ENCODE measurements around the gene FIGN.

FIGN gene

DNA sequence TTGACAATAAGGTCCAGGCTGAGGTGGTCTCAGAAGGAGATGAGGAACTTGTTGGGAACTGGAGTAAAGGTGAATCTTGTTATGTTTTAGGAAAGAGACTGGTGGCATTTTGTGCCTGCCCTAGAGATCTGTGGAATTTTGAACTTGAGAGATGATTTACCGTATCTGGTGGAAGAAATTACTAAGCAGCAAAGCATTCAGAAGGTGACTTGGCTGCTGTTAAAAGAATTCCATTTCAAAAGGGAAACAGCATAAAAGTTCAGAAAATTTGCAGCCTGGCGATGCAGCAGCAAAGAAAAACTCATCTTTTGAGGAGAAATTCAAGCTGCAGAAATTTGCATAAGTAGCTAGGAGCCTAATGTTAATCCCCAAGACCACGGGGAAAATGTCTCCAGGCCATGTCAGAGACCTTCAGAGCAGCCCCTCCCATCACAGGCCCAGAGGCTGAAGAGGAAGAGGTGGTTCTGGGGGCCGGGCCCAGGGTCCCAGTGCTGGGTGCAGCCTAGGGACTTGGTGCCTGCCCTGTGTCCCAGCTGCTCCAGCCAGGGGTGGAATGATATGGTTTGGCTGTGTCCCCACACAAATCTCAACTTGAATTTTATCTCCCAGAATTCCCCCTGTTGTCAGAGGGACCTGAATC, 73.5 kb downstream of the FIGN start:
- DNase-seq (ENCODE audit: low read depth) = no peak

- DNase-seq (ENCODE audit: low read depth) = no peak
Observed at GRCh38 chr2:163659224-163659623, 76.6 kb downstream of the FIGN start.

GRCh38 chr2:163658556-163658955, 77.3 kb downstream of the FIGN start:
- no peak for DNase-seq (ENCODE audit: low read depth)

GRCh38 chr2:163657281-163657656, 78.5 kb downstream of the FIGN start:
- DNase-seq (ENCODE audit: low read depth) = no peak

- no peak for DNase-seq (ENCODE audit: low read depth)
Observed at GRCh38 chr2:163656622-163657280, 79.1 kb downstream of the FIGN start.

DNA sequence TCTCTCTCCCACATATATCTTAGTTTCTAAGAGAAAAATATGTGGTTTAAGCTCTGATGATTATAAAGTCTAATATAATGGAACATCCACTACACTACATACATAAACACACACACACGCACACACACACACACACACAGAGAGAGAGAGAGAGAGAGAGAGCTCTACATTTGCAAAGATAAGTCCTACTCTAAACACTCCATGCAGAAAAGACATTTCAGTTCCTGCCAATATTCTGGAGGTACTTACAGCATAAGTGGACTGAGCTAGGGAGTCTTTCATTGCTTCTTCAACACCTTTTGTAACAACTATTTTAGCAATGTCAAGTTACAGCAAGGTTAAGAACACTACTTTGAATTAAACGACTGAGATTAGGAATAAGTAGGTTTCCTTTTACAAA, 80.1 kb downstream of the FIGN start:
- no peak for DNase-seq (ENCODE audit: low read depth)

GRCh38 chr2:163652751-163653150, 83.1 kb downstream of the FIGN start:
- DNase-seq (ENCODE audit: low read depth) = no peak

GRCh38 chr2:163649080-163649479, 86.7 kb downstream of the FIGN start:
- DNase-seq (ENCODE audit: low read depth) = no peak

DNA sequence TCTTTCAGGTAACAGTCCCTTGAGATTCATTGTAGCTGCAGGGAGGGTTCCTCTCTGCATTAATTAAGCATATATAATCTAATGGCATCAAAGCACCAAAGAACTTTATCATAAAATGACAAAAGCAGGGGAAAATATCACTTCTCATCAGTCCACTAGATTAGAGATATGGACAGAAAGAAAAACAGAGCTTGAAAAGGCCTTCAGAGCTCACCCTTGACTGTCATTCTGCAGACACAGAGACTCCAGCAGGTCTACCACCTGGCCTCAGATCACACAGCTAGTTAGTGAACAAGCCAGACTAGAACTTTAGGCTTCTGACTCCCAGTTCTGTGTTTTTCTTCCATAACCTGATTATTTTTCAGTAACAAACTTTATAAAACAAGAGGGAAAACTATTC, 88.5 kb downstream of the FIGN start:
- DNase-seq (ENCODE audit: low read depth) = no peak

DNA sequence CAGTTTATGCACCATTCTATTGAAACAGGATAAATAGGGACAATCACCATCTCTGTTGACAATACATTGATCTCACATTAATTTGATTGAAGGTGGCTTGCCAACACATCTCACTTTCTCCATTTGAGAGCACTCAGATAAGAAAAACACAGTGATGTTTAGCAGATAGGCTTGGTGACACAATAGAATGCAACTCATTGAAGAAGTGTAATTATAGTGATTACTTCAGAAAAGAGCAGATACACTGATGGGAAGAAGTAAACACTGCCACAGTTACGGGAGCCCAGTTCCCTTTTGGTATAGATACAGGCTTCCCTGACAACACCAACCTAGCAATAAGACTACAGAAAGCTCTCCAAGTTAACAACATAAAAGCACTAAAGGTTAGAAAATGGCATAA, 89.1 kb downstream of the FIGN start:
- no peak for DNase-seq (ENCODE audit: low read depth)

DNA sequence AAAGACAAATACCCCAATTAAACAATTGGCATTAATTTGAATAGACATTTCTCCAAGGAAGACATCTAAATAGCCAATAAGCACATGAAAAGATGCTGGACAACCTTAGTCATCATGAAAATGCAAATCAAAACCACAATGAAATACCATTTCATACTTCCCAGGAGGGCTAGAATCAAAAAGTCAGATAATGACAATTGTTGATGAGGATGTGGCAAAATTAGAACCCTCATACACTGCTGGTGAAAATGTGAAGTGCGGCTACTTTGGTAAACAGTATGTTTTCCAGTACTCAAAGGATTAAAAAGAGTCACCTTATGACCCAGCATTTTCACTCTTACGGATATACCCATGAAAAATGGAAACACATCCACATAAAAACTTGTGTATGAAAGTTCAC, 91.6 kb downstream of the FIGN start:
- DNase-seq (ENCODE audit: low read depth) = no peak

- no peak for DNase-seq (ENCODE audit: low read depth)
Observed at GRCh38 chr2:163641986-163642385, 93.8 kb downstream of the FIGN start.

DNA sequence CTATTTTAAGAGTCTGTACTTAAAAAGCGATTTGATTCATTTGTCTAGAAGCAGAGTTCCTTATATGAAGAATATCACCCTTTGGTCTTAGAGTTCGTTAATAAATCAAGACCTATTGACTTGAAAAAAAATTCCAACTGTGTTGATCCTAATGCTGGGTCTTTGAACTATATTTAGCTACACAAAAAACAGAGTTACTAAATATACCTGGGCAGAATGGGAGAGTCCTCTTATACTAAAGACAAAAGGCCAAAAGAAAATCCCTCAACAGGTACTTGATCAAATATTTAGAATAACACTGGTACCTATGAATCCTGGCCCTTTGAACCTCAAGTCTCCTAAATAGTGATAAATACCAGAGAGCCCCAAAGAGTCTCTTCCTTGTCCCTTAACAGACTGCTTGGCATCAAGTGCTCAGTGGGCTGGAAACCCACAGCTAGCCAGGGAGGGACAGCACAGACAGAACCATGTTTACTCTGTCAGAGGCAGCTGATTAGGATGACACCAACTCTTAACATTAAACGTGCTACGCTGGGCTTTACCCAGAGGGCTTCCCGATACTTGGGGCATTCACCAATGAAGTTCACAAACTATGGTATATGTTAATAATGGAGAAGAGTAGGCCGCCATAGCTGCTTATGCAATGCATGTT, 95.1 kb downstream of the FIGN start:
- DNase-seq (ENCODE audit: low read depth) = no peak

- DNase-seq (ENCODE audit: low read depth) = no peak
Observed at GRCh38 chr2:163637871-163638270, 97.9 kb downstream of the FIGN start.

DNA sequence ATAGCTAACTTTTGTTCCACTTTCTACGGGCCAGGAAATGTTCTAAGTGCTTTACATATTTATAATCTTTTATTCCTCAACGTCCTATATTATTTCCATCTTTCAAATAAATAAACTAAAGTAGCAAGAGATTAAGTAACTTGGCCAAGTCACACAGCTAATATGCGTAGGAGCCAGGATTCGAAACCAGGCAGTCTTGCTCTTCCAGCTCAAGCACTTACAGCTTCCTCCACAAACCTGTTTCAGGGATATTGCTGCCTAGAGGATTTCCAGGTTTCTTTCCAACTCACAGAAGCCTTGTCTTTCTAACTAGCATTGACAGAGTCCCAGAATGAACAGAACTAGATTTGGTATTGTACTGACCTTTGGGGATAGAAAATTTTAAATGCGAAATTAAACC, 102.5 kb downstream of the FIGN start:
- DNase-seq (ENCODE audit: low read depth) = no peak

DNA sequence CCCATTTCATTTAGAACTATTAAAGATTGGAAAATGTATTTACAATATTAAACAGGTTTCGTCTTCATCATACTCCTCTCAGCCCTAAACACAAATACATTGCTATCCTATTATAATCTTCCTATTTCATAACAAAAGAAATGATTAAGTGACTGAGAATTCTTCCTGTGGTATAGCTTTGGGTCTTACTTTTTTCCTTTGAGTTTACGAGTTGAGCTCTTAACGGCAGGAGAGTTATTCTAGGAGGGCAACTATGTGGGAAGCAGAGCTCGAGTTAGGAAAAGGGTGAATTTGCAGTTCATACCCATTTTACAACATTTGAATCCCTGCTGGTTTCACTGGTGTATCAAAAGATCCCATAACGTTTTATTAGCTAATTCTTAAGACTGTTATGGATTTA, 105.0 kb downstream of the FIGN start:
- DNase-seq (ENCODE audit: low read depth) = no peak

DNA sequence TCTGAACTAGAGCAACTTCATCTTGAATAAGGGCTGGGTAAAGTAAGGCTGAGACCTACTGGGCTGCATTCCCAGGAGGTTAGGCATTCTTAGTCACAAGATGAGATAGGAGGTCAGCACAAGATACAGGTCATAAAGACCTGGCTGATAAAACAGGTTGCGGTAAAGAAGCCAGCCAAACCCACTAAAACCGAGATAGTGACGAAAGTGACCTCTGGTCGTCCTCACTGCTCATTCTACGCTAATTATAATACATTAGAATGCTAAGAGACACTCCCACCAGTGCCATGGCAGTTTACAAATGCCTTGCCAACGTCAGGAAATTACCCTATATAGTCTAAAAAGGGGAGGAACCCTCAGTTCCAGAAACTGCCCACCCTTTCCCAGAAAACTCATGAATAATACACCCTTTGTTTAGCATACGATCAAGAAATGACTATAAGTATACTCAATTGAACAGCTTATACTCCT, 109.1 kb downstream of the FIGN start:
- no peak for DNase-seq (ENCODE audit: low read depth)

DNA sequence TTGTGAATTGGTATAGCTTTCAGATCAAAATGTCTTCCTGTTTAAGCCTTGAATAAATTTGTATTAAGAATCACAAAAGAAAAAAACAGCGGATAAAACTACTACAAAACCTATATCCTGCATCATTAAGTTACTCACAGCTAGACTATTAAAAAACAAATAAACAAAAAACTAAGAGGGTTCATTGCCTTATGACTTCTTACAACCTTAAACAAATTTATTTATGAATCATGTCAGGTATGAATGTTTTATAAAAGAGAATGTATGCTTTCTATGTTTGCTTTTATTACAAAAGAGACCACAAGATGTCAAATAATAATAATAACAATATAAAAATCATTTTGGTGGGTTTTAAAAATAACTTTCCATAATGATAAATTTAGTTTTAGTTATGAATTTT, 109.6 kb downstream of the FIGN start:
- DNase-seq (ENCODE audit: low read depth) = no peak

- DNase-seq (ENCODE audit: low read depth) = no peak
Observed at GRCh38 chr2:163625632-163626031, 110.2 kb downstream of the FIGN start.

- DNase-seq (ENCODE audit: low read depth) = no peak
Observed at GRCh38 chr2:163621445-163622004, 114.3 kb downstream of the FIGN start.

- DNase-seq (ENCODE audit: low read depth) = no peak
Observed at GRCh38 chr2:163617517-163617916, 118.3 kb downstream of the FIGN start.

- DNase-seq (ENCODE audit: low read depth) = no peak
Observed at GRCh38 chr2:163613266-163613731, 122.5 kb downstream of the FIGN start.

DNA sequence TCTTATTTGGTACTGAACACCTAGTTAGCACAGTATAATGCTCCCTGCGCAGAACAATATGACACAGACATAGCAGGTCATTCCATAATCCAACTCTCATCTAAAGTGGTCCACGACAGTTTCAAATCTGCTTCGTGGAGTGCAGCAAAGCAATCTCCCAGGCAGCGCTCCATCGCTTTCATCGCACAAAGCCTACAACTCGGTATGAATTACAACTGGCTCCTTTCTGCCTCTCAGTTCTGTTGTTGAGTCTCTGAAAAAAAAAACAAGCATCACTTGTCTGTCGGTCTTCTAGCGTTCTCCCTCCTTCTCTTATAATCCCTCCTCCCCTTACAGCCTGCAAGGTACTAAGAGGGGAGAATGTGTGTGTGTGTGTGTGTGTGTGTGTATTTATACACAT, 123.5 kb downstream of the FIGN start:
- DNase-seq (ENCODE audit: low read depth) = no peak

All from GM04503 (cell line).